ENCODE results near the gene HES6.

Gene HES6

GRCh38 chr2:238286095-238286494 is 46.3 kb upstream of the HES6 start:
- H2BK5ac ChIP-seq (ENCODE audit: low read depth, low read length, poor library complexity, severe bottlenecking): peak overlapping the region; percentile 38
- H3K27ac ChIP-seq (ENCODE audit: low read length, poor library complexity, severe bottlenecking): peak overlapping the region; percentile 83
- H3K23ac ChIP-seq (ENCODE audit: low read length in 2 of 2): no peak overlapping the region
- peak overlapping the region in 1 of 2 experiments; percentile 45 for H3K4me3 ChIP-seq (ENCODE audit: insufficient read depth in 1 of 2, low read depth in 1 of 2, low read length in 2 of 2)
- peak overlapping the region in 1 of 2 experiments; percentile 86 for H3K4ac ChIP-seq (ENCODE audit: low read depth in 1 of 2, low read length in 2 of 2)
- H3K79me1 ChIP-seq (replicated peaks; ENCODE audit: low read length, poor library complexity, severe bottlenecking): peaks cover 31% of the 10 kb centered on the region
- H2AFZ ChIP-seq (ENCODE audit: low read depth, low read length): no peak overlapping the region
- H3K36me3 ChIP-seq (ENCODE audit: control insufficient read depth in 1 of 2, insufficient read depth in 2 of 2, low read depth in 1 of 2, low read length in 2 of 2): peaks cover 0 to 3% of the 10 kb centered on the region in 2 experiments
- peak overlapping the region; percentile 61 for H2AK5ac ChIP-seq (ENCODE audit: low read length, severe bottlenecking)
- peak overlapping the region; percentile 80 for H2BK120ac ChIP-seq (ENCODE audit: low read depth, low read length)
- H2BK12ac ChIP-seq (ENCODE audit: low read length in 2 of 2): peak overlapping the region; percentile 12 to 44
- H3K9me3 ChIP-seq (ENCODE audit: control insufficient read depth, low read length): no peaks in the 10 kb centered on the region
- peak overlapping the region; percentile 99 for H3K9ac ChIP-seq (ENCODE audit: low read length)
- peaks cover 0 to 4% of the 10 kb centered on the region in 2 experiments for H3K27me3 ChIP-seq (ENCODE audit: control insufficient read depth in 1 of 2, insufficient read depth in 1 of 2, low read length in 2 of 2)
- DNase-seq: no peak
- WGBS: 65% methylated on average over 7 of the region's 7 CpGs
- peak overlapping the region; percentile 86 for H4K91ac ChIP-seq (ENCODE audit: low read length)
- peak overlapping the region; percentile 88 for H4K8ac ChIP-seq (ENCODE audit: low read length)
- peak overlapping the region; percentile 8 for H3K4me2 ChIP-seq (ENCODE audit: low read length, poor library complexity, severe bottlenecking)
- no peak overlapping the region for H3K14ac ChIP-seq (ENCODE audit: low read length in 2 of 2)
- peak overlapping the region; percentile 34 for H2BK15ac ChIP-seq (ENCODE audit: low read depth, poor library complexity, severe bottlenecking)
- H3K18ac ChIP-seq (ENCODE audit: low read depth in 1 of 2, low read length in 2 of 2): peak overlapping the region; percentile 75 to 80
- peaks cover 56% of the 10 kb centered on the region for H3K4me1 ChIP-seq (ENCODE audit: control insufficient read depth, insufficient read depth, low read depth, low read length)

- Histone ChIP-seq H3K79me1 (replicated peaks; ENCODE audit: low read length, poor library complexity, severe bottlenecking) (peaks cover 31% of the 10 kb centered on the region), H2BK5ac (ENCODE audit: low read depth, low read length, poor library complexity, severe bottlenecking) (no peak overlapping the region), H3K14ac (ENCODE audit: low read length in 2 of 2) (no peak overlapping the region), H3K4me2 (ENCODE audit: low read length, poor library complexity, severe bottlenecking) (no peak overlapping the region), H4K8ac (ENCODE audit: low read length) (peak overlapping the region; percentile 89), H3K9me3 (ENCODE audit: control insufficient read depth, low read length) (no peaks in the 10 kb centered on the region), H3K27ac (ENCODE audit: low read length, poor library complexity, severe bottlenecking) (peak overlapping the region; percentile 83), H2BK12ac (ENCODE audit: low read length in 2 of 2) (peak overlapping the region; percentile 86 to 88), H3K36me3 (ENCODE audit: control insufficient read depth in 1 of 2, insufficient read depth in 2 of 2, low read depth in 1 of 2, low read length in 2 of 2) (peaks cover 0 to 3% of the 10 kb centered on the region in 2 experiments), H3K4me3 (ENCODE audit: insufficient read depth in 1 of 2, low read depth in 1 of 2, low read length in 2 of 2) (peak overlapping the region in 1 of 2 experiments; percentile 45), H3K18ac (ENCODE audit: low read depth in 1 of 2, low read length in 2 of 2) (peak overlapping the region; percentile 52 to 55), H2BK15ac (ENCODE audit: low read depth, poor library complexity, severe bottlenecking) (no peak overlapping the region), H4K91ac (ENCODE audit: low read length) (peak overlapping the region; percentile 46), H3K9ac (ENCODE audit: low read length) (peak overlapping the region; percentile 99), H3K4ac (ENCODE audit: low read depth in 1 of 2, low read length in 2 of 2) (peak overlapping the region in 1 of 2 experiments; percentile 65), H3K23ac (ENCODE audit: low read length in 2 of 2) (no peak overlapping the region), H3K27me3 (ENCODE audit: control insufficient read depth in 1 of 2, insufficient read depth in 1 of 2, low read length in 2 of 2) (no peaks in the 10 kb centered on the region), H3K4me1 (ENCODE audit: control insufficient read depth, insufficient read depth, low read depth, low read length) (peaks cover 56% of the 10 kb centered on the region), H2AFZ (ENCODE audit: low read depth, low read length) (no peak overlapping the region), H2BK120ac (ENCODE audit: low read depth, low read length) (peak overlapping the region; percentile 68), H2AK5ac (ENCODE audit: low read length, severe bottlenecking) (no peak overlapping the region)
- DNase-seq: peak; percentile 99
- 36% methylated on average over 7 of the region's 7 CpGs for WGBS
Measured at GRCh38 chr2:238285653-238286082, 45.8 kb upstream of the HES6 start.

GRCh38 chr2:238284802-238285515 is 45.1 kb upstream of the HES6 start:
- Histone ChIP-seq H2BK120ac (ENCODE audit: low read depth, low read length) (peak overlapping the region; percentile 68), H3K79me1 (replicated peaks; ENCODE audit: low read length, poor library complexity, severe bottlenecking) (peaks cover 33% of the 10 kb centered on the region), H3K23ac (ENCODE audit: low read length in 2 of 2) (peak overlapping the region in 1 of 2 experiments; percentile 80), H3K9ac (ENCODE audit: low read length) (peak overlapping the region; percentile 99), H3K4me3 (ENCODE audit: insufficient read depth in 1 of 2, low read depth in 1 of 2, low read length in 2 of 2) (no peak overlapping the region), H3K27ac (ENCODE audit: low read length, poor library complexity, severe bottlenecking) (peak overlapping the region; percentile 63), H4K91ac (ENCODE audit: low read length) (peak overlapping the region; percentile 1), H3K4ac (ENCODE audit: low read depth in 1 of 2, low read length in 2 of 2) (peak overlapping the region in 1 of 2 experiments; percentile 17), H2BK5ac (ENCODE audit: low read depth, low read length, poor library complexity, severe bottlenecking) (no peak overlapping the region), H3K14ac (ENCODE audit: low read length in 2 of 2) (no peak overlapping the region), H2BK15ac (ENCODE audit: low read depth, poor library complexity, severe bottlenecking) (no peak overlapping the region), H3K4me1 (ENCODE audit: control insufficient read depth, insufficient read depth, low read depth, low read length) (peaks cover 54% of the 10 kb centered on the region), H2AK5ac (ENCODE audit: low read length, severe bottlenecking) (peak overlapping the region; percentile 80), H4K8ac (ENCODE audit: low read length) (no peak overlapping the region), H2AFZ (ENCODE audit: low read depth, low read length) (no peak overlapping the region), H3K4me2 (ENCODE audit: low read length, poor library complexity, severe bottlenecking) (no peak overlapping the region), H3K9me3 (ENCODE audit: control insufficient read depth, low read length) (no peaks in the 10 kb centered on the region), H3K18ac (ENCODE audit: low read depth in 1 of 2, low read length in 2 of 2) (peak overlapping the region; percentile 52 to 76), H3K36me3 (ENCODE audit: control insufficient read depth in 1 of 2, insufficient read depth in 2 of 2, low read depth in 1 of 2, low read length in 2 of 2) (peaks cover 0 to 3% of the 10 kb centered on the region in 2 experiments), H3K27me3 (ENCODE audit: control insufficient read depth in 1 of 2, insufficient read depth in 1 of 2, low read length in 2 of 2) (no peaks in the 10 kb centered on the region), H2BK12ac (ENCODE audit: low read length in 2 of 2) (peak overlapping the region; percentile 86 to 88)
- no peak for DNase-seq
- 93% methylated on average over 11 of the region's 11 CpGs for WGBS
